ENCODE results near the gene ATP23.

The ATP23 gene

GRCh38 chr12:57983146-57983857 is 41.9 kb downstream of the ATP23 start:
- peak; percentile 58 for DNase-seq (ENCODE audit: low spot score)

GRCh38 chr12:57983858-57984505 is 42.6 kb downstream of the ATP23 start:
- no peak for DNase-seq (ENCODE audit: low spot score)

- DNase-seq (ENCODE audit: low spot score) = no peak
These were observed 43.3 kb downstream of the ATP23 start for GRCh38 chr12:57984629-57985151.

GRCh38 chr12:57985685-57986084 is 44.3 kb downstream of the ATP23 start:
- no peak for DNase-seq (ENCODE audit: low spot score)

GRCh38 chr12:57989838-57990237 is 48.5 kb downstream of the ATP23 start:
- no peak for DNase-seq (ENCODE audit: low spot score)

- DNase-seq (ENCODE audit: low spot score) = no peak
These were observed 49.0 kb downstream of the ATP23 start for GRCh38 chr12:57990241-57990883.

- no peak for DNase-seq (ENCODE audit: low spot score)
These were observed 50.6 kb downstream of the ATP23 start for GRCh38 chr12:57992001-57992400.

GRCh38 chr12:57993030-57993429 is 51.7 kb downstream of the ATP23 start:
- DNase-seq (ENCODE audit: low spot score) = no peak

- DNase-seq (ENCODE audit: low spot score) = no peak
These were observed 52.5 kb downstream of the ATP23 start for GRCh38 chr12:57993834-57994233.

GRCh38 chr12:57996520-57996919 is 55.2 kb downstream of the ATP23 start:
- DNase-seq (ENCODE audit: low spot score) = no peak

- DNase-seq (ENCODE audit: low spot score) = no peak
These were observed 56.9 kb downstream of the ATP23 start for GRCh38 chr12:57998251-57998650.

GRCh38 chr12:58000499-58000898 is 59.1 kb downstream of the ATP23 start:
- DNase-seq (ENCODE audit: low spot score) = no peak

- no peak for DNase-seq (ENCODE audit: low spot score)
These were observed 66.5 kb downstream of the ATP23 start for GRCh38 chr12:58007875-58008274.

GRCh38 chr12:58008634-58009033 is 67.3 kb downstream of the ATP23 start:
- no peak for DNase-seq (ENCODE audit: low spot score)

All from NAMALWA (cell line).